Activated B cell treated with CpG ODN at 0.5 μM for 24 hours (primary cell): Measurements from ENCODE around the gene COQ10A. TPM values are rescaled to one million over a fixed set of nuclear protein-coding genes. Genes with fewer than 3 reads are reported as not detected.
A peak's percentile ranks its signal among the peaks of the same experiment; 100 is the strongest.

Experiments
- ATAC-seq: fragments of 200-7000 bp; cut with Tn5 transposase; one replicate; pipeline ENCODE4 v1.10.0; 2021; ENCODE audit warnings: low read depth, mild to moderate bottlenecking, moderate library complexity
- CTCF ChIA-PET: fragments of 350-600 bp; sonication (Branson Sonifier 250); formaldehyde crosslinking; loops from one replicate; lab custom pipeline; 2021; ENCODE audit warnings: antibody characterized with exemption; lab: Charles Lee
- POLR2A ChIA-PET: fragments of 350-600 bp; sonication (Branson Sonifier 250); formaldehyde crosslinking; loops from one replicate; lab custom pipeline; 2021; ENCODE audit warnings: antibody characterized with exemption; lab: Charles Lee
- DNase-seq: peaks from one replicate; pipeline ENCODE4 v3.0.0; 2022
- H3K27ac Mint-ChIP-seq: one replicate; pipeline ENCODE4 v1.8.0; 2020; ENCODE audit warnings: mixed read lengths
- H3K27me3 Mint-ChIP-seq: one replicate; pipeline ENCODE4 v1.8.0; 2021; ENCODE audit warnings: mixed read lengths
- H3K36me3 Mint-ChIP-seq: one replicate; pipeline ENCODE4 v1.8.0; 2021; ENCODE audit warnings: low read depth, mixed read lengths
- H3K4me1 Mint-ChIP-seq: one replicate; pipeline ENCODE4 v1.8.0; 2021; ENCODE audit warnings: mixed read lengths
- H3K4me3 Mint-ChIP-seq: one replicate; pipeline ENCODE4 v1.8.0; 2020; ENCODE audit warnings: mild to moderate bottlenecking, mixed read lengths
- H3K9me3 Mint-ChIP-seq: one replicate; pipeline ENCODE4 v1.8.0; 2020; ENCODE audit warnings: mixed read lengths
- intact Hi-C: fragments of 100-400 bp; cut with micrococcal nuclease; formaldehyde crosslinking; loops from one replicate; pipeline ENCODE4 v1.15.1; 2024
- total RNA-seq: library from RNA; stranded (reverse); gene quantifications from 2 replicates; pipeline ENCODE4 v1.2.3, GENCODE V29; 2022
- TF ChIP-seq, protein P1 (sequence below): fragments of 200-600 bp; IDR thresholded peaks from one replicate; pipeline ENCODE4 v1.8.0; 2022; ENCODE audit warnings: antibody characterized with exemption, mild to moderate bottlenecking

The COQ10A gene
- total RNA-seq, 1 donor from 2014 or later, result 35.6 TPM

DNA sequence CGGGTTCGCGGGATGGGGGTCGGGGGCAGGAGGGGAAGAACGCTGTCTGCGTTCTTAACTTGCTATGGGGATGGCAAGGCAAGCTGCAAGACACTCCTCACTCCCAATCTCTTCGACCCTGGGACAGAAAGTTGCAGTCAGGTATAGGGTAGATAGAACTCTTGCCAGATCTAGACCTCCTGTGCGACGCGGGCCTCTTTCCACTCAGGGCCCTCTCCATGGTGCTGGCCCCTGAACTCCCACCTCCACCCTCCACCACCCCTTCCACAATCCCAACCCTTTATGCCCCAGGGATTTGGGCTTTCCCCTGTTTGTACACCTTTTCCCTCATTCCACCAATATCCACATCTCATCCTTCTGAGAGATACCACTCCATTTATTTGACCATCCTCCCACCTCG lies 41.8 kb upstream of the COQ10A start:
- H3K9me3 Mint-ChIP-seq, result no peaks in the 10 kb centered on the region
- H3K4me1 Mint-ChIP-seq, result peaks cover 44% of the 10 kb centered on the region
- peak overlapping the region; percentile 98 for H3K27ac Mint-ChIP-seq
- no peak for ATAC-seq
- intact Hi-C loops, result loop anchor here (1.0 to 5.0 kb wide), 10 partner anchors 19 to 487 kb away; partner anchors contain the start of genes ANKRD52, MYL6B, PYM1 and RAB5B
- ChIA-PET CTCF (no interaction called here), POLR2A (no interaction called here)
- peaks cover 27% of the 10 kb centered on the region for H3K36me3 Mint-ChIP-seq
- TF ChIP-seq, protein P1, sequence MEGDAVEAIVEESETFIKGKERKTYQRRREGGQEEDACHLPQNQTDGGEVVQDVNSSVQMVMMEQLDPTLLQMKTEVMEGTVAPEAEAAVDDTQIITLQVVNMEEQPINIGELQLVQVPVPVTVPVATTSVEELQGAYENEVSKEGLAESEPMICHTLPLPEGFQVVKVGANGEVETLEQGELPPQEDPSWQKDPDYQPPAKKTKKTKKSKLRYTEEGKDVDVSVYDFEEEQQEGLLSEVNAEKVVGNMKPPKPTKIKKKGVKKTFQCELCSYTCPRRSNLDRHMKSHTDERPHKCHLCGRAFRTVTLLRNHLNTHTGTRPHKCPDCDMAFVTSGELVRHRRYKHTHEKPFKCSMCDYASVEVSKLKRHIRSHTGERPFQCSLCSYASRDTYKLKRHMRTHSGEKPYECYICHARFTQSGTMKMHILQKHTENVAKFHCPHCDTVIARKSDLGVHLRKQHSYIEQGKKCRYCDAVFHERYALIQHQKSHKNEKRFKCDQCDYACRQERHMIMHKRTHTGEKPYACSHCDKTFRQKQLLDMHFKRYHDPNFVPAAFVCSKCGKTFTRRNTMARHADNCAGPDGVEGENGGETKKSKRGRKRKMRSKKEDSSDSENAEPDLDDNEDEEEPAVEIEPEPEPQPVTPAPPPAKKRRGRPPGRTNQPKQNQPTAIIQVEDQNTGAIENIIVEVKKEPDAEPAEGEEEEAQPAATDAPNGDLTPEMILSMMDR, result no peak
- H3K4me3 Mint-ChIP-seq, result peak overlapping the region; percentile 99
- H3K27me3 Mint-ChIP-seq, result no peaks in the 10 kb centered on the region
- no peak for DNase-seq

DNA sequence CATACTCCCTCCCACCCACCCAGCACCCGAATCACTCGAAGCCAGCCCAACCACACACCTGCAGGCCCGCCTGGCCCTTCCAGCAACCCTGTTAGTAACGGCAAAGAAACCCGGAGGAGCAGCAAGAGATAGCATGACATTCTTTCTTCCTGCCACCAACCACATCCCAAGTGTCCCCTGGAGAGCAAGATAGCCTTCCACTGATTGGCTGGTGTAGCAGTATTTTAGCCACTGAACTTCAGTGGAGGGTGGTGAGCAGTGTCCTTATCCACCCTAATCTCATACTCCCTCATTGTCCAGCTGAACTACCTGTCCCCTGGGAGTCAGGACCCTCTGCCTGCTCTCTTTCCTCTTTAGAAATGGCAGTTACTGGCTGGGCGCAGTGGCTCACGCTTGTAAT lies 37.7 kb upstream of the COQ10A start:
- CTCF ChIA-PET, result no interaction called here
- Mint-ChIP-seq H3K27ac (no peak overlapping the region), H3K27me3 (no peaks in the 10 kb centered on the region), H3K4me3 (no peak overlapping the region), H3K4me1 (peaks cover 15% of the 10 kb centered on the region), H3K36me3 (peaks cover 10% of the 10 kb centered on the region), H3K9me3 (no peaks in the 10 kb centered on the region)
- no peak for ATAC-seq
- DNase-seq, result no peak
- TF ChIP-seq, protein P1, result no peak
- intact Hi-C loops, result no loop called here
- POLR2A ChIA-PET, result no interaction called here

GRCh38 chr12:56229916-56230431 lies 36.8 kb upstream of the COQ10A start, which contains the start of gene SLC39A5:
Gene SLC39A5, plus strand, starts transcription at chr12:56230051. Its CDS starts 1,224 bp downstream, at chr12:56231275.
- ATAC-seq (no peak), DNase-seq (no peak)
- Mint-ChIP-seq H3K4me1 (peaks cover 8% of the 10 kb centered on the region), H3K36me3 (peaks cover 10% of the 10 kb centered on the region), H3K4me3 (no peak within 1 kb of the TSS), H3K9me3 (no peaks in the 10 kb centered on the region), H3K27me3 (no peaks in the 10 kb centered on the region), H3K27ac (no peak within 1 kb of the TSS)
- intact Hi-C loops, result no loop called here
- CTCF ChIA-PET, result no interaction called here
- POLR2A ChIA-PET, result interaction anchor here (0.7 kb wide), 2 partner anchors 240 to 1732 kb away, joined by 4 to 6 read pairs; no protein-coding TSS in a partner anchor
- TF ChIP-seq, protein P1, result no peak

DNA sequence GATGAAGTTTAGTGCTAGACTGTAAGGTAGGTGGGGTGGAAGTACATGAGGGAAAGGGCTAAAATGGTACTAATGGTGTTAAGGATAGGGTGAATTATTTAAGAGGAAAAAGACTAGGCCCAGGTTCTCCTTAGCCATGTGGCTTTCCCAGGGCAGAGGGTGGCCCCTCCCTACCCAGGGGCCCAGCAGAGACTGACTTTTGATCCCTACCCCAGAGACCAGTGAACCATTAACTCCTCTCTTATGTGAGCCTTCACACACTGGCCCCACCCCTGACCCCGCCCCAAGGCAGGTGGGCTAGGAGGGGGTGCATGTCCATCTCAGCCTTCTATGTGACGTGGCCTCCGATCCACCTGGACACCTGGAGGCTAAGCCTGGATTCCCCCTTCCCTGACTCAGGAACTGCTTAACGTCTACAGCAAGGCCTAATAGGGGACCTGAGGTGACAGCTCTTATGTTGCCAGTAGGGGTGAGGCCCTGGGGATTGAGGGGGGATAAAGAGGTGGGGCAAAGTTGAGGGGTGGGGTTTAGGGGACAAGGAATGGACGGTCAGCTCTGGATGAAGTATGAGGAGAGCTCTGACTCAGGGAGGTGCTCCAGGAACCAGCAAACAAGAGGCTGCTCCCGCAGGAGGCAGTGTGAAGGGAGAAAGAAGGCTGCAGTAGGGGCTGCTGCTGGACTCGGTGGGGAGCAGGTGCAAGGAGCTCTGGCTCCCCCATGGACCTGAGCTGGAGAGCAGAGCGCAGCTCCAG lies 36.1 kb upstream of the COQ10A start:
- peaks cover 2% of the 10 kb centered on the region for H3K4me1 Mint-ChIP-seq
- CTCF ChIA-PET, result interaction anchor here (1.6 kb wide), 1 partner anchor 24 kb away, joined by 6 read pairs; no protein-coding TSS in a partner anchor
- peaks cover 10% of the 10 kb centered on the region for H3K36me3 Mint-ChIP-seq
- H3K27ac Mint-ChIP-seq, result no peak overlapping the region
- TF ChIP-seq, protein P1, result no peak
- intact Hi-C loops, result no loop called here
- DNase-seq (no peak), ATAC-seq (no peak)
- no peak overlapping the region for H3K4me3 Mint-ChIP-seq
- H3K9me3 Mint-ChIP-seq, result no peaks in the 10 kb centered on the region
- no peaks in the 10 kb centered on the region for H3K27me3 Mint-ChIP-seq
- POLR2A ChIA-PET, result interaction anchor here (0.5 to 0.7 kb wide), 3 partner anchors 95 to 1732 kb away, joined by 4 to 6 read pairs (median 4); no protein-coding TSS in a partner anchor

GRCh38 chr12:56231184-56231582 lies 35.6 kb upstream of the COQ10A start:
- intact Hi-C loops, result no loop called here
- Mint-ChIP-seq H3K4me1 (peaks cover 1% of the 10 kb centered on the region), H3K9me3 (no peaks in the 10 kb centered on the region), H3K36me3 (peaks cover 8% of the 10 kb centered on the region), H3K27ac (no peak overlapping the region), H3K27me3 (no peaks in the 10 kb centered on the region), H3K4me3 (no peak overlapping the region)
- TF ChIP-seq, protein P1, result no peak
- CTCF ChIA-PET, result interaction anchor here (1.6 kb wide), 1 partner anchor 24 kb away, joined by 6 read pairs; no protein-coding TSS in a partner anchor
- no peak for ATAC-seq
- POLR2A ChIA-PET, result interaction anchor here (0.5 kb wide), 1 partner anchor 96 kb away, joined by 4 read pairs; no protein-coding TSS in a partner anchor
- DNase-seq, result no peak
